Lower lobe of right lung (tissue), 2 donors: ENCODE measurements around the gene FGFR2. TPM values are rescaled to one million over a fixed set of nuclear protein-coding genes. Genes with fewer than 3 reads are reported as not detected.

ENCODE experiments used
- ATAC-seq, 2 donors: fragments of 200-7000 bp; cut with Tn5 transposase; one replicate each; pipeline ENCODE4 v1.9.1; 2020 to 2022; ENCODE audit warnings: mild to moderate bottlenecking in 2 of 2, moderate library complexity in 2 of 2
- DNase-seq: peaks from one replicate; pipeline ENCODE4 v3.0.0-alpha.2; 2020
- H3K27ac ChIP-seq: fragments of 200-600 bp; one replicate; pipeline ENCODE4 v1.8.0; 2022
- H3K27me3 ChIP-seq: fragments of 200-600 bp; one replicate; pipeline ENCODE4 v1.8.0; 2022; ENCODE audit warnings: low read depth
- H3K36me3 ChIP-seq: fragments of 200-600 bp; one replicate; pipeline ENCODE4 v1.8.0; 2022; ENCODE audit warnings: mild to moderate bottlenecking
- H3K4me1 ChIP-seq: fragments of 200-600 bp; one replicate; pipeline ENCODE4 v1.8.0; 2022
- H3K4me3 ChIP-seq: fragments of 200-600 bp; one replicate; pipeline ENCODE4 v1.8.0; 2022; ENCODE audit warnings: mild to moderate bottlenecking
- H3K9me3 ChIP-seq: fragments of 200-600 bp; one replicate; pipeline ENCODE4 v1.8.0; 2022
- CTCF ChIP-seq: fragments of 200-600 bp; IDR thresholded peaks from one replicate; pipeline ENCODE4 v1.8.0; 2022; ENCODE audit warnings: antibody characterized with exemption, mild to moderate bottlenecking
- intact Hi-C: fragments of 100-400 bp; cut with DNase I; formaldehyde crosslinking; loops from one replicate; pipeline ENCODE4 v1.11.0; 2022
- total RNA-seq: library from RNA; stranded (reverse); fragmentation: NEBNext Ultra II Directional; extraction: Animal tissue kit (Norgen Biotek cat#: 25700); gene quantifications from one replicate; pipeline ENCODE4 v1.2.1, GENCODE V29; 2021
- donor health status: DM: no; HTN: yes; CAD: no; lungs with severe emphysema.

Gene FGFR2
- total RNA-seq, 1 donor from 2014 or later, result 59.2 TPM

- Histone ChIP-seq H3K36me3 (peaks cover 7% of the 10 kb centered on the region), H3K27ac (no peak overlapping the region), H3K27me3 (no peaks in the 10 kb centered on the region), H3K9me3 (no peaks in the 10 kb centered on the region), H3K4me3 (no peak overlapping the region), H3K4me1 (peaks cover 6% of the 10 kb centered on the region)
- intact Hi-C loops, result no loop called here
- no peak for DNase-seq
- no peak for ATAC-seq
- TF ChIP-seq CTCF, result no peak
These were observed 78.2 kb downstream of the FGFR2 start for GRCh38 chr10:121519901-121520493.

GRCh38 chr10:121519411-121519810, 78.8 kb downstream of the FGFR2 start:
- H3K9me3 ChIP-seq, result no peaks in the 10 kb centered on the region
- H3K27me3 ChIP-seq, result no peaks in the 10 kb centered on the region
- peaks cover 12% of the 10 kb centered on the region for H3K36me3 ChIP-seq
- no peak overlapping the region for H3K4me3 ChIP-seq
- H3K27ac ChIP-seq, result no peak overlapping the region
- no peak for TF ChIP-seq CTCF
- peaks cover 3% of the 10 kb centered on the region for H3K4me1 ChIP-seq
- ATAC-seq (no peak), DNase-seq (no peak)
- intact Hi-C loops, result no loop called here

GRCh38 chr10:121518333-121518732, 79.9 kb downstream of the FGFR2 start:
- intact Hi-C loops, result no loop called here
- TF ChIP-seq CTCF, result no peak
- Histone ChIP-seq H3K9me3 (no peaks in the 10 kb centered on the region), H3K27me3 (no peaks in the 10 kb centered on the region), H3K36me3 (peaks cover 12% of the 10 kb centered on the region), H3K27ac (no peak overlapping the region), H3K4me3 (no peak overlapping the region), H3K4me1 (no peaks in the 10 kb centered on the region)
- no peak for ATAC-seq
- no peak for DNase-seq

- no peak overlapping the region for H3K27ac ChIP-seq
- TF ChIP-seq CTCF, result no peak
- H3K4me3 ChIP-seq, result no peak overlapping the region
- no peaks in the 10 kb centered on the region for H3K4me1 ChIP-seq
- no peaks in the 10 kb centered on the region for H3K9me3 ChIP-seq
- no peak for DNase-seq
- no peaks in the 10 kb centered on the region for H3K27me3 ChIP-seq
- intact Hi-C loops, result no loop called here
- H3K36me3 ChIP-seq, result peaks cover 12% of the 10 kb centered on the region
- ATAC-seq, result no peak
These were observed 82.0 kb downstream of the FGFR2 start for GRCh38 chr10:121516093-121516865.

GRCh38 chr10:121514141-121514865, 83.9 kb downstream of the FGFR2 start:
- TF ChIP-seq CTCF, result no peak
- Histone ChIP-seq H3K9me3 (no peaks in the 10 kb centered on the region), H3K4me1 (no peaks in the 10 kb centered on the region), H3K36me3 (peaks cover 12% of the 10 kb centered on the region), H3K27ac (no peak overlapping the region), H3K4me3 (no peak overlapping the region), H3K27me3 (no peaks in the 10 kb centered on the region)
- intact Hi-C loops, result no loop called here
- DNase-seq, result no peak
- ATAC-seq, result no peak
